ENCODE results near the gene USP13. TPM values are rescaled to one million over a fixed set of nuclear protein-coding genes. Genes with fewer than 3 reads are reported as not detected.
A peak's percentile ranks its signal among the peaks of the same experiment; 100 is the strongest.

USP13 gene
- total and polyA plus RNA-seq, 2 experiments from 2014 or later: 30.6 to 31.1 TPM

- Histone ChIP-seq H3K4me3 (no peak overlapping the region), H3K4me1 (ENCODE audit: low read depth) (no peaks in the 10 kb centered on the region), H3K9me3 (ENCODE audit: low read depth) (no peaks in the 10 kb centered on the region), H3K27me3 (no peaks in the 10 kb centered on the region), H3K27ac (no peak overlapping the region), H3K36me3 (no peaks in the 10 kb centered on the region)
- no peak for DNase-seq (ENCODE audit: low read depth in 1 of 2, low spot score in 1 of 2)
- TF ChIP-seq, protein P1, sequence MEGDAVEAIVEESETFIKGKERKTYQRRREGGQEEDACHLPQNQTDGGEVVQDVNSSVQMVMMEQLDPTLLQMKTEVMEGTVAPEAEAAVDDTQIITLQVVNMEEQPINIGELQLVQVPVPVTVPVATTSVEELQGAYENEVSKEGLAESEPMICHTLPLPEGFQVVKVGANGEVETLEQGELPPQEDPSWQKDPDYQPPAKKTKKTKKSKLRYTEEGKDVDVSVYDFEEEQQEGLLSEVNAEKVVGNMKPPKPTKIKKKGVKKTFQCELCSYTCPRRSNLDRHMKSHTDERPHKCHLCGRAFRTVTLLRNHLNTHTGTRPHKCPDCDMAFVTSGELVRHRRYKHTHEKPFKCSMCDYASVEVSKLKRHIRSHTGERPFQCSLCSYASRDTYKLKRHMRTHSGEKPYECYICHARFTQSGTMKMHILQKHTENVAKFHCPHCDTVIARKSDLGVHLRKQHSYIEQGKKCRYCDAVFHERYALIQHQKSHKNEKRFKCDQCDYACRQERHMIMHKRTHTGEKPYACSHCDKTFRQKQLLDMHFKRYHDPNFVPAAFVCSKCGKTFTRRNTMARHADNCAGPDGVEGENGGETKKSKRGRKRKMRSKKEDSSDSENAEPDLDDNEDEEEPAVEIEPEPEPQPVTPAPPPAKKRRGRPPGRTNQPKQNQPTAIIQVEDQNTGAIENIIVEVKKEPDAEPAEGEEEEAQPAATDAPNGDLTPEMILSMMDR (IDR thresholded peaks at IDR 0.05; ENCODE audit: low read depth, low read length): no peak
Observed at GRCh38 chr3:179833294-179833693, 180.5 kb downstream of the USP13 start.

GRCh38 chr3:179837374-179837773 is 184.5 kb downstream of the USP13 start:
- no peaks in the 10 kb centered on the region for H3K9me3 ChIP-seq (ENCODE audit: low read depth)
- H3K4me3 ChIP-seq: no peak overlapping the region
- H3K27me3 ChIP-seq: no peaks in the 10 kb centered on the region
- H3K36me3 ChIP-seq: no peaks in the 10 kb centered on the region
- H3K27ac ChIP-seq: no peak overlapping the region
- peak in 1 of 2 donors; percentile 25 for DNase-seq (ENCODE audit: low read depth in 1 of 2, low spot score in 1 of 2)
- TF ChIP-seq, protein P1 (IDR thresholded peaks at IDR 0.05; ENCODE audit: low read depth, low read length): peak; percentile 13
- no peaks in the 10 kb centered on the region for H3K4me1 ChIP-seq (ENCODE audit: low read depth)

Other genes with a start within 250 kb of the USP13 start
- gene GNB4, start 201.6 kb upstream of the USP13 start, total RNA-seq: 19.9 and 26.7 TPM in 2 replicates
- 18.4 and 29.6 TPM in 2 replicates for gene GNB4, start 201.6 kb upstream of the USP13 start, polyA plus RNA-seq
- gene ACTL6A, start 90.1 kb upstream of the USP13 start, total RNA-seq: 68.1 and 80.4 TPM in 2 replicates
- gene ACTL6A, start 90.1 kb upstream of the USP13 start, polyA plus RNA-seq: 58.3 and 62.5 TPM in 2 replicates
- gene MRPL47, start 48.4 kb upstream of the USP13 start, total RNA-seq: 32.0 and 41.6 TPM in 2 replicates
- 75.1 and 106 TPM in 2 replicates for gene MRPL47, start 48.4 kb upstream of the USP13 start, polyA plus RNA-seq
- gene NDUFB5, start 48.2 kb upstream of the USP13 start, total RNA-seq: 140 and 174 TPM in 2 replicates
- 309 and 317 TPM in 2 replicates for gene NDUFB5, start 48.2 kb upstream of the USP13 start, polyA plus RNA-seq